Neural cell (in vitro differentiated cells): ENCODE results near the gene ALK.

Experiments used
- RAD21 ChIP-seq: fragments of 450-650 bp; conservative IDR thresholded peaks from 2 replicates; pipeline ENCODE4 v1.6.1; 2014; ENCODE audit warnings: antibody characterized with exemption, mild to moderate bottlenecking, moderate library complexity
- TF ChIP-seq, protein P1 (sequence below): fragments of 450-650 bp; IDR thresholded peaks from 2 replicates; pipeline ENCODE4 v1.5.1; 2014; ENCODE audit warnings: antibody characterized with exemption, mild to moderate bottlenecking, moderate library complexity; ENCODE audit not compliant: poor library complexity, severe bottlenecking

DNA sequence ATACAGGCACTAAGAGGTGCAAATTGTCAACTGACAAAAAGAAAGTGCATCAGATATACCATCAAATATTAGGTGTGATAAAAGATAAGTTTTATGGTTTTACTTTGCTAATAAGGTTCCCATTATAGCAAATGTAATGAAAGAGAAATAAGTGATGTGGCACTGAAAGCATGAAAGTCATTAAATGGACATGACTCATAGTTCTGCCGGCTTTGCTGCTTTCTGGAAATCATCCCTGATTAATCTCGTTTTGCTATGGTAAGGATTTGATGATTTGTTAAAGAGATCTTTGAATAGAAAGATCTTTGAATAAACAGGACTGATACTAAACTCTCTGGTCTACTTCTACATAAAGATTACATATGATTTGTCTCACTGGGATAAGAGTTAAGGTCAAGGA lies 733.5 kb downstream of the ALK start:
- TF ChIP-seq, protein P1, sequence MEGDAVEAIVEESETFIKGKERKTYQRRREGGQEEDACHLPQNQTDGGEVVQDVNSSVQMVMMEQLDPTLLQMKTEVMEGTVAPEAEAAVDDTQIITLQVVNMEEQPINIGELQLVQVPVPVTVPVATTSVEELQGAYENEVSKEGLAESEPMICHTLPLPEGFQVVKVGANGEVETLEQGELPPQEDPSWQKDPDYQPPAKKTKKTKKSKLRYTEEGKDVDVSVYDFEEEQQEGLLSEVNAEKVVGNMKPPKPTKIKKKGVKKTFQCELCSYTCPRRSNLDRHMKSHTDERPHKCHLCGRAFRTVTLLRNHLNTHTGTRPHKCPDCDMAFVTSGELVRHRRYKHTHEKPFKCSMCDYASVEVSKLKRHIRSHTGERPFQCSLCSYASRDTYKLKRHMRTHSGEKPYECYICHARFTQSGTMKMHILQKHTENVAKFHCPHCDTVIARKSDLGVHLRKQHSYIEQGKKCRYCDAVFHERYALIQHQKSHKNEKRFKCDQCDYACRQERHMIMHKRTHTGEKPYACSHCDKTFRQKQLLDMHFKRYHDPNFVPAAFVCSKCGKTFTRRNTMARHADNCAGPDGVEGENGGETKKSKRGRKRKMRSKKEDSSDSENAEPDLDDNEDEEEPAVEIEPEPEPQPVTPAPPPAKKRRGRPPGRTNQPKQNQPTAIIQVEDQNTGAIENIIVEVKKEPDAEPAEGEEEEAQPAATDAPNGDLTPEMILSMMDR: no peak
- no peak for TF ChIP-seq RAD21
